Esophagus squamous epithelium (tissue), 4 donors: ENCODE results near the gene RPL35.

Experiments used
- CTCF ChIP-seq, 6 experiments: fragments of 450-650 bp in 4 of 6; fragments of 200-600 bp in 2 of 6; sonication (generic) in 2 of 6; IDR thresholded peaks; one replicate each; pipeline ENCODE4 v1.5.1; 2016 to 2019; ENCODE audit warnings: antibody characterized with exemption in 6 of 6, mild to moderate bottlenecking in 4 of 6, moderate library complexity in 4 of 6
- POLR2A ChIP-seq, 4 donors: fragments of 450-650 bp; IDR thresholded peaks; one replicate each; pipeline ENCODE4 v1.6.1; 2017; ENCODE audit warnings: antibody characterized with exemption in 4 of 4, mild to moderate bottlenecking in 4 of 4, moderate library complexity in 3 of 4

GRCh38 chr9:124815601-124816000 is 46.2 kb downstream of the RPL35 start:
- TF ChIP-seq POLR2A (IDR thresholded peaks at IDR 0.05) (no peak), CTCF (IDR thresholded peaks at IDR 0.05) (no peak)
